IMR-90 (cell line): ENCODE data around the gene CDKN2D. TPM values are rescaled to one million over a fixed set of nuclear protein-coding genes. Genes with fewer than 3 reads are reported as not detected.
A peak's percentile ranks its signal among the peaks of the same experiment; 100 is the strongest.

ENCODE experiments used
- ATAC-seq: fragments of 200-7000 bp; cut with Tn5 transposase; 2 replicates; pipeline ENCODE4 v1.9.1; 2020; ENCODE audit warnings: low read depth, mild to moderate bottlenecking, moderate library complexity
- BruUV-seq: library from RNA; stranded (reverse); fragments of 400-500 nt; replicated peaks from 2 replicates; lab custom pipeline; 2021; lab: Mats Ljungman, UMichigan
- CTCF ChIA-PET: fragments of 300-600 bp; formaldehyde crosslinking; extraction: SDS; loops from one replicate; lab custom pipeline; 2021; ENCODE audit warnings: antibody characterized with exemption; lab: Yijun Ruan, JAX
- POLR2A ChIA-PET: fragments of 300-600 bp; sonication (Branson Sonifier 250); formaldehyde crosslinking; loops from one replicate; lab custom pipeline; 2022; ENCODE audit warnings: antibody characterized with exemption; ENCODE audit not compliant: unreplicated experiment; lab: Charles Lee
- DNase-seq: peaks from one replicate; pipeline ENCODE4 v3.0.0; 2013
- H2AFZ ChIP-seq: replicated peaks from 2 replicates; pipeline ENCODE3; 2013; ENCODE audit warnings: low read length, mild to moderate bottlenecking; ENCODE audit not compliant: poor library complexity
- H2AK5ac ChIP-seq: 2 replicates; pipeline ENCODE4 v1.6.1; 2013; ENCODE audit warnings: low read depth, low read length, inconsistent platforms
- H2AK9ac ChIP-seq: replicated peaks from 2 replicates; pipeline ENCODE3; 2013; ENCODE audit warnings: mild to moderate bottlenecking, low read depth, low read length, moderate library complexity; ENCODE audit not compliant: poor library complexity
- H2BK120ac ChIP-seq: 2 replicates; pipeline ENCODE4 v1.6.1; 2013; ENCODE audit warnings: low read depth, low read length, inconsistent platforms
- H2BK15ac ChIP-seq: 3 replicates; pipeline ENCODE4 v1.6.1; 2013; ENCODE audit warnings: low read depth, low read length, inconsistent platforms
- H2BK20ac ChIP-seq: 2 replicates; pipeline ENCODE4 v1.6.1; 2013; ENCODE audit warnings: low read depth, mild to moderate bottlenecking, inconsistent platforms, low read length, moderate library complexity
- H2BK5ac ChIP-seq: 2 replicates; pipeline ENCODE4 v1.6.1; 2013; ENCODE audit warnings: mild to moderate bottlenecking, low read depth, low read length, inconsistent platforms; ENCODE audit not compliant: poor library complexity, severe bottlenecking
- H3K14ac ChIP-seq: replicated peaks from 2 replicates; pipeline ENCODE4 v1.6.1; 2013; ENCODE audit warnings: low read depth, low read length, inconsistent platforms
- H3K18ac ChIP-seq: 2 replicates; pipeline ENCODE4 v1.6.1; 2013; ENCODE audit warnings: low read depth, low read length, control low read depth
- H3K23ac ChIP-seq: 2 replicates; pipeline ENCODE4 v1.6.1; 2013; ENCODE audit warnings: low read depth, low read length, inconsistent platforms
- H3K27ac ChIP-seq: 2 replicates; pipeline ENCODE4 v1.5.1; 2013; ENCODE audit warnings: mild to moderate bottlenecking, control low read depth, low read length; ENCODE audit not compliant: insufficient read depth
- H3K27me3 ChIP-seq: 2 replicates; pipeline ENCODE4 v1.6.1; 2013; ENCODE audit warnings: low read length; ENCODE audit not compliant: control insufficient read depth, insufficient read depth
- H3K36me3 ChIP-seq: 2 replicates; pipeline ENCODE4 v1.6.1; 2013; ENCODE audit warnings: low read length, mixed read lengths; ENCODE audit not compliant: control insufficient read depth, insufficient read depth
- H3K4ac ChIP-seq: 2 replicates; pipeline ENCODE4 v1.6.1; 2013; ENCODE audit warnings: low read depth, low read length, inconsistent platforms
- H3K4me1 ChIP-seq: 2 replicates; pipeline ENCODE4 v1.6.1; 2013; ENCODE audit warnings: low read length, mixed read lengths; ENCODE audit not compliant: control insufficient read depth, insufficient read depth
- H3K4me2 ChIP-seq: 2 replicates; pipeline ENCODE4 v1.6.1; 2013; ENCODE audit warnings: low read depth, mild to moderate bottlenecking, control low read depth, low read length, moderate library complexity
- H3K4me3 ChIP-seq: 2 replicates; pipeline ENCODE4 v1.5.1; 2013; ENCODE audit warnings: low read depth, mild to moderate bottlenecking, control low read depth, low read length, moderate library complexity; ENCODE audit not compliant: insufficient read depth
- H3K56ac ChIP-seq: 2 replicates; pipeline ENCODE4 v1.6.1; 2013; ENCODE audit warnings: low read length, inconsistent platforms; ENCODE audit not compliant: insufficient read depth; ENCODE audit errors: extremely low read depth
- H3K79me1 ChIP-seq, 2 experiments: 2 replicates each; pipeline ENCODE4 v1.6.1; 2013; ENCODE audit warnings: low read length in 2 of 2, inconsistent platforms in 1 of 2, low read depth in 1 of 2
- H3K9ac ChIP-seq: 2 replicates; pipeline ENCODE4 v1.6.1; 2013; ENCODE audit warnings: low read depth, low read length, control low read depth
- H3K9me1 ChIP-seq: 2 replicates; pipeline ENCODE4 v1.6.1; 2013; ENCODE audit warnings: low read length, inconsistent platforms; ENCODE audit not compliant: insufficient read depth
- H3K9me3 ChIP-seq: 2 replicates; pipeline ENCODE4 v1.6.1; 2013; ENCODE audit warnings: low read length; ENCODE audit not compliant: control insufficient read depth, insufficient read depth
- H4K20me1 ChIP-seq: 2 replicates; pipeline ENCODE4 v1.6.1; 2013; ENCODE audit warnings: low read length, inconsistent platforms; ENCODE audit not compliant: insufficient read depth
- H4K5ac ChIP-seq: 2 replicates; pipeline ENCODE4 v1.6.1; 2013; ENCODE audit warnings: mild to moderate bottlenecking, low read depth, low read length, control low read depth
- H4K8ac ChIP-seq, 2 experiments: 2 replicates each; pipeline ENCODE4 v1.6.1; 2013; ENCODE audit warnings: low read depth in 2 of 2, low read length in 2 of 2, control low read depth in 1 of 2, inconsistent platforms in 1 of 2
- H4K91ac ChIP-seq: 2 replicates; pipeline ENCODE4 v1.6.1; 2013; ENCODE audit warnings: low read depth, low read length, inconsistent platforms; ENCODE audit not compliant: insufficient read depth
- BHLHE40 ChIP-seq: fragments of 150-350 bp; IDR thresholded peaks from 2 replicates; pipeline ENCODE4 v1.6.1; 2016; ENCODE audit warnings: mild to moderate bottlenecking, low read depth, low read length
- CEBPB ChIP-seq: IDR thresholded peaks from 2 replicates; pipeline ENCODE4 v1.6.1; 2012; ENCODE audit warnings: low read depth, low read length, improper control_type of control experiment
- CHD1 ChIP-seq: IDR thresholded peaks from 2 replicates; pipeline ENCODE4 v1.6.1; 2012; ENCODE audit warnings: low read depth, low read length, improper control_type of control experiment
- CTCF ChIP-seq: conservative IDR thresholded peaks from 2 replicates; pipeline ENCODE4 v1.5.1; 2012; ENCODE audit warnings: mild to moderate bottlenecking, low read depth, low read length, improper control_type of control experiment
- MAFK ChIP-seq: IDR thresholded peaks from 2 replicates; pipeline ENCODE4 v1.6.1; 2012; ENCODE audit warnings: low read depth, low read length, improper control_type of control experiment
- MAZ ChIP-seq: IDR thresholded peaks from 2 replicates; pipeline ENCODE4 v1.6.1; 2012; ENCODE audit warnings: low read depth, mild to moderate bottlenecking, low read length, improper control_type of control experiment, moderate library complexity, borderline replicate concordance
- NFE2L2 ChIP-seq: fragments of 150-350 bp; IDR thresholded peaks from 2 replicates; pipeline ENCODE4 v1.6.1; 2016; ENCODE audit warnings: low read depth, mild to moderate bottlenecking, low read length
- RAD21 ChIP-seq: IDR thresholded peaks from 2 replicates; pipeline ENCODE4 v1.6.1; 2012; ENCODE audit warnings: low read length, improper control_type of control experiment
- RCOR1 ChIP-seq: IDR thresholded peaks from 2 replicates; pipeline ENCODE4 v1.6.1; 2012; ENCODE audit warnings: mild to moderate bottlenecking, low read length, improper control_type of control experiment; ENCODE audit not compliant: insufficient replicate concordance
- SMC3 ChIP-seq: fragments of 150-350 bp; IDR thresholded peaks from 2 replicates; pipeline ENCODE4 v1.6.1; 2016; ENCODE audit warnings: low read depth, mild to moderate bottlenecking, antibody characterized with exemption, low read length, moderate library complexity
- WGBS, 2 experiments: methylation state at CpG; one replicate each; pipeline versions ENCODE4 v1.1.5 to v1.1.7; 2013; ENCODE audit warnings: missing lambda C conversion rate in 2 of 2; ENCODE audit not compliant: insufficient read length in 1 of 2; ENCODE audit errors: extremely low coverage in 2 of 2; 5-methylcytosine and 5-hydroxymethylcytosine counted together
- dilution Hi-C: fragments of 300-500 bp; cut with HindIII; formaldehyde crosslinking; loops from one replicate; pipeline ENCODE4 v1.14.3; 2018; ENCODE audit warnings: low sequenced_read_pairs; ENCODE audit not compliant: unreplicated experiment
- in situ Hi-C: fragments of 300-500 bp; cut with MboI; formaldehyde crosslinking; loops from 3 replicates; pipeline ENCODE4 v1.14.3; 2019; ENCODE audit warnings: low sequenced_read_pairs, inconsistent platforms, mixed read lengths
- intact Hi-C: fragments of 100-400 bp; cut with micrococcal nuclease; formaldehyde crosslinking; loops from 2 replicates; pipeline ENCODE4 v1.10.0; 2022
- polyA plus RNA-seq, 3 experiments: library from polyadenylated mRNA; depleted of rRNA; stranded (reverse); fragments of >200 nt; gene quantifications; 2 replicates each; pipeline ENCODE4 v1.2.3, GENCODE V29; 2012; ENCODE audit warnings: low replicate concordance in 1 of 3
- total RNA-seq: library from RNA; depleted of rRNA; stranded (reverse); fragments of >200 nt; gene quantifications from 2 replicates; pipeline ENCODE4 v1.2.3, GENCODE V29; 2012
- TF ChIP-seq, protein P1 (sequence below): fragments of 150-350 bp; IDR thresholded peaks from 2 replicates; pipeline ENCODE4 v1.6.1; 2016; ENCODE audit warnings: low read depth, mild to moderate bottlenecking, low read length, moderate library complexity, borderline replicate concordance

CDKN2D gene
- total and polyA plus RNA-seq, 2 of the 4 experiments (the other 2 are of a cell fraction) = 3.6 to 8.5 TPM

- DNase-seq = no peak
- Histone ChIP-seq H3K4me1 (peaks cover 5% of the 10 kb centered on the region; the same call in 1 of the 2 replicates), H3K9me3 (no peaks in the 10 kb centered on the region), H3K27me3 (no peaks in the 10 kb centered on the region), H2BK20ac (no peak overlapping the region), H3K9me1 (peaks cover 13% of the 10 kb centered on the region; the same call in 1 of the 2 replicates), H3K36me3 (peaks cover 23% of the 10 kb centered on the region), H3K4me3 (peak overlapping the region; percentile 97), H3K23ac (no peak overlapping the region; the same call in 1 of the 2 replicates), H3K4ac (0 out of 2 replicates have a peak overlapping the region, but pooled peaks have one; percentile 30), H3K4me2 (peak overlapping the region; percentile 96), H3K79me1 (peaks cover 20 to 44% of the 10 kb centered on the region in 2 experiments), H2BK15ac (no peak overlapping the region), H4K91ac (no peak overlapping the region), H2BK5ac (no peak overlapping the region), H4K20me1 (peaks cover 10% of the 10 kb centered on the region), H3K14ac (no peak overlapping the region), H2BK120ac (no peak overlapping the region), H2AK9ac (peak overlapping the region; percentile 97), H2AK5ac (peak overlapping the region; percentile 33; the same call in 1 of the 2 replicates), H3K56ac (no peak overlapping the region), H3K27ac (no peak overlapping the region), H2AFZ (peak overlapping the region; percentile 96), H3K9ac (0 out of 2 replicates have a peak overlapping the region, but pooled peaks have one; percentile 79), H4K5ac (no peak overlapping the region), H4K8ac (no peak overlapping the region), H3K18ac (no peak overlapping the region)
- ATAC-seq = no peak
- ChIA-PET CTCF (no interaction called here), POLR2A (no interaction called here)
- intact Hi-C loops (no loop called here), dilution Hi-C loops (no loop called here), in situ Hi-C loops (no loop called here)
- TF ChIP-seq MAZ = no peak
- TF ChIP-seq CTCF = no peak
- TF ChIP-seq CHD1 = no peak
- TF ChIP-seq RCOR1 = no peak
- no peak for TF ChIP-seq SMC3
- TF ChIP-seq CEBPB = no peak
- no peak for TF ChIP-seq RAD21
- TF ChIP-seq NFE2L2 = no peak
- no peak for TF ChIP-seq MAFK
- TF ChIP-seq, protein P1, sequence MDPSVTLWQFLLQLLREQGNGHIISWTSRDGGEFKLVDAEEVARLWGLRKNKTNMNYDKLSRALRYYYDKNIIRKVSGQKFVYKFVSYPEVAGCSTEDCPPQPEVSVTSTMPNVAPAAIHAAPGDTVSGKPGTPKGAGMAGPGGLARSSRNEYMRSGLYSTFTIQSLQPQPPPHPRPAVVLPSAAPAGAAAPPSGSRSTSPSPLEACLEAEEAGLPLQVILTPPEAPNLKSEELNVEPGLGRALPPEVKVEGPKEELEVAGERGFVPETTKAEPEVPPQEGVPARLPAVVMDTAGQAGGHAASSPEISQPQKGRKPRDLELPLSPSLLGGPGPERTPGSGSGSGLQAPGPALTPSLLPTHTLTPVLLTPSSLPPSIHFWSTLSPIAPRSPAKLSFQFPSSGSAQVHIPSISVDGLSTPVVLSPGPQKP = no peak
- no peak for TF ChIP-seq BHLHE40
- BruUV-seq = TSS peak; percentile 56
- 78% methylated on average over 10 of the region's 23 CpGs; no CpG with 5 or more reads in 1 of the 2 experiments for whole genome bisulfite sequencing, 2 experiments
Observed at GRCh38 chr19:10544753-10545251, 24.0 kb downstream of the CDKN2D start.
